HG03354 (cell line): ENCODE data around the gene EDARADD.

Source experiments
- ATAC-seq: cut with Tn5 transposase; IDR thresholded peaks from one replicate; pipeline ENCODE4 v1.9.1; 2021; ENCODE audit warnings: mild to moderate bottlenecking; ENCODE audit not compliant: unreplicated experiment, poor library complexity, severe bottlenecking

EDARADD gene

GRCh38 chr1:236391008-236391407 lies 3.1 kb upstream of the EDARADD start:
- ATAC-seq = no peak

DNA sequence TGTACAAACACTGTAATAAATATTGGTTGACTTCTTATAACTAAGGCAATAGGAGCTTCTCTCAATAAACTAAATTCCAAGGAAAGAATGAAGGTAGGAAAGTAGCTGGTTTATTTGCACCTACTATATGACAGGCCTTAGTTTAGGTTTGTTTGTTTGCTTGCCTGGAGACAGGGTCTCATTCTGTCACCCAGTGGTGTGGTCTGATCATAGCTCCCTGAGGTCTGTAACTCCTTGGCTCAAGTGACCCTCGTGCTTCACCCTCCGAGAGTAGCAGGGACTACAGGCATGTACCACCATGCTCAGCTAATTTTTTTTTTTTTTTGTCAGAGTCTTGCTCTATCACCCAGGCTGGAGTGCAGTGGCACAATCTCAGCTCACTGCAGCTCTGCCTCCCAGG lies 1.9 kb upstream of the EDARADD start:
- no peak for ATAC-seq

- ATAC-seq = peak; percentile 48
Observed at GRCh38 chr1:236394879-236395229, 768 bp downstream of the EDARADD start.

- peak; percentile 72 for ATAC-seq
Observed at GRCh38 chr1:236395230-236395946, 1.3 kb downstream of the EDARADD start.

DNA sequence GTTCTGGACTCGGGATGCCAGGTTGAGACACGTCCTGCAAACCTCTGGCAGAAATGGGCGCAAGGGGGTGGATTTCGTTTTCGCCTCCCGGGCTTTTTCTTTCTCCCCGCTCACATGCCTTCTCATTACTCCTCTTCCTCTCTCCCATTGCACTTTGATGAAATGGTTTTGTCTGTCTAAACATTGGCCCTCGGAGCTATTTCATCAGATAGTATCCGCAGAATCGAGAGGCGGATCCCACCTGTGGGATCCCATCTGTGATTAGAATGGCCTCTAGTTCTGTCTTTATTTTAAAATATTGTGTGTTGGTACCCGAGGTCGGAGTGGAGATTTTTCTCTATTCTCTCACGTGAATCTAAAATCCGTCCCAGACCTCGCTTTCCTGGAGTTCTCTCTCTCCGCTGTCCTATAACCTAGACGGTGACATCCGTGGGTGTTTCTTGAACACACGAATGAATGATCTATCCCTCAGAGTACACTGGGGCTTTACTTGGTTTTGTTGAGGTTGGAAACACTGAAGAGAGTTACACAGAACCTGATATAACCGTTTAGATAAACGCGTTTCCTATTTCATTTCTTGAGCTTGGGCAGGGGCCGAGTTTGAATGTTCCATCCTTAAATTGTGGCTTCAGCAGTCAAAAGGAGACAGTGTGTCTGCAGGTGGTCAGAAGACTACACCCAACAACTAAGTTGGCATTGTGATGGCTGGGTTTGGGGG lies 2.0 kb downstream of the EDARADD start:
- no peak for ATAC-seq

- no peak for ATAC-seq
Observed at GRCh38 chr1:236396665-236397043, 2.6 kb downstream of the EDARADD start.

GRCh38 chr1:236397173-236397759 lies 3.2 kb downstream of the EDARADD start:
- ATAC-seq = no peak

- ATAC-seq = no peak
Observed at GRCh38 chr1:236398538-236398937, 4.5 kb downstream of the EDARADD start.

DNA sequence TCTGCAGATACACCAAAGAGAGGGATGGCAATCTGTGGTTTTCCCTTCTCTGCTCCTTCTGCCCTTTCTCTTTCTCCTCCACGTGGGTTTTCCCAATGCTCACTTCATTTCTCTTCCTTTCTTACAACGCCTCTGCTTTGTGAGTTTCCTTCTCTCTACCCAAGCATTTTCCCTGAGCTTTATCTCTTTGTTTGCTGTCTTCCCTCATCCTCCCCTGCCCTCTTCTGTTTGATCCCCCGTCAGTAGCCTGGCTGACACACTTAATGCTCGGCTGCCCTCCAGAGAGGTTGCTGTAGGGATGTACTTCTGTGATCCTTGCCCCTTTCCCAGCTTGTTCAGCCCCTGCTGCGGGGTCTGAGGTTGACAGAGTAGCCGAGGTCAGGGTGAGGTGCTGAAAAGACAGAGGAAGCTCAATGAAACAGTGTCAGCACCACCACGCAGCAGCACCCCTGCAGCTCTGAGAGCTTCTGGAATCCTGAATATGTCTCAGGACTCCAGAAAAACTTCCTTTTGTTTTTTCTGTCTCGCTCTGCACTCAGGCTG lies 6.0 kb downstream of the EDARADD start:
- ATAC-seq = no peak

DNA sequence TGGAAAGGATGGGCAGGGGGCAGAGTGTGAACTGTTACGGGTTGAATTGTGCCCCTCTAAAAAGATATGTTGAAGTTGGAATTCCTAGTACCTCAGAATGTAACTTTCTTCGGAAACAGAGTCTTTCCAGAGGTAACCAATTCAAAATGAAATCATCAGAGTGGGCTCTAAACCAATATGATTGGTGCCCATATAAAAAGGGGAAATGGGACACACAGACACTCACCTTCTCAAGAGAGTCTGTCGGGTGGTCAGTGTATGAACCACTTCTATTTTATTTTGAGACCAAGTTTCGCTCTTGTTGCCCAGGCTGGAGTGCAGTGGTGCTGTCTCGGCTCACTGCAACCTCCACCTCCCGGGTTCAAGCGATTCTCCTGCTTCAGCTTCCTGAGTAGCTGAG lies 7.6 kb downstream of the EDARADD start:
- ATAC-seq = no peak

- no peak for ATAC-seq
Observed at GRCh38 chr1:236403905-236404696, 10.0 kb downstream of the EDARADD start.

DNA sequence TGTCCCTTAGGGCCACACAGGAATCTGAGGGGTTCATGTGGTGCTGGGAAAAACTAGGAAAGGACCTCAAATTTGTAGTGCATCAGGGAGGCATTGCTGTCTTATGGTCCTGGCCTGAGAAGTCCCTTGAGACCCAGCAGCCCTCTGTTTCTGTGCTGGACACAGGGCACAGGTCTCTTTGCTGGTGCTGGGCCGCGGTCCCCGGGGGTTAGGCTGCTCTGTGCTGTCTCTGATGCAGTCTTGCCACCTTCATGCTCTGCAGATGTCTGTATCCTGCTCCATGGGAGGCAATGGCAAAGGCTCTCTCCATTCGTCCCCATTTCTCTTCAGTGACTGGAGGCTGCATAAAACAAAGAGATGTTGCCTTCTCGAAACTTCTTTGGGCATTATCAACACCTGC lies 13.0 kb downstream of the EDARADD start:
- ATAC-seq = no peak

- no peak for ATAC-seq
Observed at GRCh38 chr1:236413688-236414087, 19.6 kb downstream of the EDARADD start.

- no peak for ATAC-seq
Observed at GRCh38 chr1:236416165-236416564, 22.1 kb downstream of the EDARADD start.

DNA sequence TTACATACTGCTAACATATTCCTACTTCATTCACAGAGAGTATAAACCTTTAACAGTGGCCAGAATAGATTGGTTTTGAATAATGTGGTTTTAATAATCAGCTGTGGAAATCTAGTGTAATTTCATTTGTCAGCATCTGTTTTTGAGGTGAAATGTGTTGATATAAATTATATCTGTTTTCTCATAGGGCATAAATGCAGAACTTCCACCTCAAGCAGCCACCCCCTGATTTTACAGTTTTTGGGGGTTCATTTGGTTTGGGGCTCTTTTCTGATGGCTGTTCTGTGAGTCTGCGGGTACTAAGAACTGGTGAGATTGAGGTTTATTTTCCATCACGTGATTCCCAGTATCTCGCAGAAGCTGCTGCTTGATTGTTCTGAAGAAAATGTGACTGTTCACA lies 23.2 kb downstream of the EDARADD start:
- no peak for ATAC-seq

GRCh38 chr1:236419502-236419901 lies 25.4 kb downstream of the EDARADD start:
- ATAC-seq = no peak

DNA sequence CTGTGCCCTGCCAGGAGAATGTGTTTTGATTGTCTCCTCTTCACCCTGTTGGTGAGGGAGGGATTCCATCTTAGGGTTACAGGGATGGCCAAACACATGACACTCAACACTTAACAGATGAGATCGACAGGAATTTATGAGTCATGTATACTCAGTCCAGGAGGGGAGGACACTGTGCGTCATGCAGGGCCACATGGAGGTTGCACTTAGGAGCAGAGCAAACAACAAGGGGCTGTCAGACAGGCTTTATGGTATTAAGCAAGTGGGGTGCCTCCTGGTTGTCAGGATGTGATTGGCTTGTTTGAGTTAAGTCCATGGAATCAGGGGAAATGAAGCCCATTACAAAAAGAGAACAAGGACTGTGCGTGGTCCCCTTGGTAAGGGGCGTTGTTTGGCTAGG lies 26.9 kb downstream of the EDARADD start:
- ATAC-seq = no peak

DNA sequence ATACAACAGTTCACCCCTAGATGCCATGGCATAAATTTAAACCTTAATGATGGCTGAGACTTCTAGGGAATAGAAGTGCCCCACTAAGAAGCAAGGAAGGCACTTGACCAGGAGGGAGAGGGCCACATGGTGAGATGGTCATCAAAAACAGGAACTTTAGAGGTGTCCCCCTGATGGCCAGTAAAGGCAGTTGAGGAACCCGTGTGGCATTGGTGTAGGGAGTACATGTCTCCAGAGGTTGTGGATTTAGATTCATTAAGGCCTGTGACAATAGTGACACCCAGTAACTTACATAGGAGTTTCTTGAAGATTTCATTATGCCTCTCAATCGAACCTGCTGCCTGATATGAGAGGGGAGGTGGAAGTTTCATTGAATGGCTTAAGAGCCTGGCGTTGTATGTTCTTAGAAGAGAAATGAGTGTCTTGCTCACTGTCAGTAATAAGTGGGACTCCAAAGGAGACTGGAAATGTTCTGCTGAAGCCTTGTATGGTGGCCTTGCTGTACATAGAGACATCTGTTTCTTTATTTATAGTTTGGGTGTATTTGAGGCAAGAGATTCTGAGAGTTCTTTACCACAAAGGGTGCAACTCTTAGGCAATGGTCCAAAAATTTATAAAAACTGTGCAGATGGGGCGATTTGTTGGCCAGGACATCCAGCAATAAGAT lies 27.9 kb downstream of the EDARADD start:
- ATAC-seq = no peak

- ATAC-seq = no peak
Observed at GRCh38 chr1:236422517-236422876, 28.4 kb downstream of the EDARADD start.
